HUDEP-2 (cell line): ENCODE data around the gene SOWAHB.

Source experiments
- DNase-seq, 76 experiments: peaks; one replicate each; lab custom pipeline; 2025; ENCODE audit not compliant: unreplicated experiment in 76 of 76; lab: John Stamatoyannopoulos, UW

Gene SOWAHB, protein sequence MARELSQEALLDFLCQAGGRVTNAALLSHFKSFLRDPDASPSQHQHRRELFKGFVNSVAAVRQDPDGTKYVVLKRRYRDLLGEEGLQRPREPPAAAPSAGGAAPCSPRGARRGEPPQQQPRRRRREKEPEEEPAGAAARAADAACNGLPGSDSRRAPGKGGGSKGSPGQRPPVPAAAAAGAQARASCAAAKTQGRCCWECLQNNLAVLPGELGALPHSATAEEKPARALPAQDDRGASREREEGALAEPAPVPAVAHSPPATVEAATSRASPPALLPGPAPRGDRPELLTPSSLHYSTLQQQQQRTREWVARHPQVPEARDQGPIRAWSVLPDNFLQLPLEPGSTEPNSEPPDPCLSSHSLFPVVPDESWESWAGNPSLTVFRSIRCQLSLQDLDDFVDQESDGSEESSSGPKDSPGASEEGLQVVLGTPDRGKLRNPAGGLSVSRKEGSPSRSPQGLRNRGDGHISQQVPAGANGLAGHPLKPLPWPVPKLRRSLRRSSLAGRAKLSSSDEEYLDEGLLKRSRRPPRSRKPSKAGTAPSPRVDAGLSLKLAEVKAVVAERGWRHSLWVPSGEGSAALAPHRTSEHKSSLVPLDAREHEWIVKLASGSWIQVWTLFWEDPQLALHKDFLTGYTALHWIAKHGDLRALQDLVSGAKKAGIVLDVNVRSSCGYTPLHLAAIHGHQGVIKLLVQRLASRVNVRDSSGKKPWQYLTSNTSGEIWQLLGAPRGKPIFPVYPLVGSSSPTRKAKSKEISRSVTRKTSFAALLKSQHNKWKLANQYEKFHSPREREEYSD

DNA sequence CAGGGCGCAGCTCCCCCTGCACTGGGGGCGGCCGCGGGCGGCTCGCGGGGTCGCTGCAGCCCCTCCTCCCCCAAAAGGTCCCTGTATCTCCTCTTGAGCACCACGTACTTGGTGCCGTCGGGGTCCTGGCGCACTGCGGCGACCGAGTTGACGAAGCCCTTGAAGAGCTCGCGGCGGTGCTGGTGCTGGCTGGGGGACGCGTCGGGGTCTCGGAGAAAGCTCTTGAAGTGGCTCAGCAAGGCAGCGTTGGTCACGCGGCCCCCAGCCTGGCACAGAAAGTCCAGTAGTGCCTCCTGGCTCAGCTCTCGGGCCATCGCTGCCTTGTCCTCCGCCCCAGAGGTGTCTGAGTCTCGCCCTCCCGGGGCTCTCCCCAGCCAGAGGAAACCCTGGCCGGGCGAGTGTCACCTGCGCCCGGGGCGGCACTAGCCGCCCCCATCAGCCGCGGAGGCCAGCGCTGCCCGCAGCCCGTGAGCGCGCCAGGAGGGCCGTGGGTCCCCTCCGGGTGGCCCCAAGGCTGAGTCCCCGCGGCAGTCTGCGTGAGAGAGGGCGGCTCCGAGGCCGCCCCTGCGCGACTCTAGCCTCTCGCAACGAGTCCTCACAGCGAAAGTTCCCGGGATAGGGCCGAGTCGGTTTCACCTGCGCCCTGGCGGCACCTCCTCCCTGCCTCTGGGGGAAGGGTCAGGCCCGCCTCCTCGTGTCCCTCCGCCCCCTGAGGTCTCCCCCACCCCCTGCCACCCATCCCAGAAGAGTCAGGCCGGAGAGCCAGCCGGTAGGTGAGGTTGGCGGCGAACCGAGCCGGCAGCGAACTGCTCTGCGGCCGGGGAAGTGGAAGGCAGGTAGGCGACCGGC, at the start of gene SOWAHB:
SOWAHB (minus strand) TSS at position 609 of the 849 bp plus-strand sequence; CDS start at position 314, 295 bp downstream.
- no peak for DNase-seq

DNA sequence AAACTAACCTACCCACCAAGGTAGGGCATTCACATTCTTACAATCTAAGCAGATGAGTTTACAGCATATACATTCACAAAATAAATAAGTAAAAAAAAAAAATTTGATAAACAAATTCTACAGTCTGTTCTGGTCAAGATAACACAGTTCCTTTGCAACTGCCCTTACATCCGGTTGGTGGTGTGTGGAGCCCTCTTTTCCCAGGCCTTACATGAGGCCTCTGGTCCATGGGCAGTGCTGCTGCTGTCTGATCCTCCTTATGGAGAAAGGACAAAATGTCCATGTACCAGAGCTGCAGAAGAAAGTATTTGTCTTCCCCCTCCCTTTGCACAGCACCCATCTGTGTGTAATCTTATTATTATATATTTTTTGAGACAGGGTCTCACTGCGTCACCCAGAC, 49.4 kb upstream of the SOWAHB start:
- peak in 19 of 76 experiments; percentile 1 to 26 (median 10) for DNase-seq

DNA sequence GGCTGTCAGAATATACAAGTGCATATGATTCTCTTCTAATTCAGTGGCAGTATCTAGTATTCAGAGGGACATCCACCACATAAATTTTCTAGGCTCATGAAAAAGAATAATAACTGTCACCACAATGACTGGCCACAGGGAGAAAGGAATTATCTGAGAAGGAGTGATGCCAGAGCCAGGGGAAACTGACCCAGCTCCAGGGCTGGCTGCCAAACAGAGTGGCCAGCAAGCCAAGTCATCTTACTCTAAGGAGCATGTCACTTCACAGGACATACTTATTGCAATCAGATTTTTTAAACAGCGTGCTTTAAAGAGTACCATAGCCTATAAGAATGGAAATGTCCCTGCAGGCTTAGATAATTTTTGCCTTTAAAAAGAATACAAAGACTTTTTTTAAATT, 45.8 kb upstream of the SOWAHB start:
- DNase-seq = peak in 5 of 76 experiments; percentile 0 to 40 (median 24)

DNA sequence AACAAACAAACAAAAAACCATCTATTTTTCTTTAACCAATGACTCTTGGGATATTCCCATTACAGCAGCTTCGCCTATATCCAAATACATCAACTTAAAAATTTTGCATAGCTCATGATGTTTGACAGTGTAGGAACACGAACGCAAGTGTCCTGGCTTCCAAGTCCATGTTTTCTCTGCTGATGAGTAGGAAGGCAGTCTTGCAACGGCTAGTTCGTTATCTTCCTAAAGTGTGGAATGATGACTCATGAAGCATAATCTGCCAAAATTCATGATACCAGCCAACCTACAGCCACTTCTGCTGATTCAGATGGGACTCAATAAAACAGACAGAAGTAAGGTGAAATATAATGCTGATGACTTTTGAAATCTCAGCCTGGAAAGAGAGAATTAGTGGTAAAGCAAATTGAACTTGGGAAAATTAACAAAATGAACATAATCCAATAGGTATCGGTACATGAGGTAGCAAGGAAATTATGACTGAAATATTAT, 45.2 kb upstream of the SOWAHB start:
- peak in 40 of 76 experiments; percentile 2 to 72 (median 29) for DNase-seq

DNA sequence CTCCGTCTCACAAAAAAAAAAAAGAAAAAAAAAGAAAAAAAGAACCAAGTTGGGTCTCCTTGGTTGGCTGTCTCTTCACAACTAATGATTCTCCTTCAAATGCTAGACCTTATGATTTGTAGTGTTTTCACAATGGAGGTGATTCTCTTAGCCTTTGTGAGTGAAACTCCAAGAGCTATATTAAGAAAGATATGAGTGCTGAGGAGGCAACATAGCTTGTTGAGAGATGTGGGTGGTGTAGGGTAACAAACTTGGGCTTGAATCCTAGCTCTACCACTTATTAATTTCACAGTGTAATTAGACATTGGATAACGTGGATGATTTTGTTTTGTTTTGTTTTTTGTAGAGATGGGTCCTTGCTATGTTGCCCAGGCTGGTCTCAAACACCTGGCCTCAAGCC, 41.2 kb upstream of the SOWAHB start:
- DNase-seq = no peak

DNA sequence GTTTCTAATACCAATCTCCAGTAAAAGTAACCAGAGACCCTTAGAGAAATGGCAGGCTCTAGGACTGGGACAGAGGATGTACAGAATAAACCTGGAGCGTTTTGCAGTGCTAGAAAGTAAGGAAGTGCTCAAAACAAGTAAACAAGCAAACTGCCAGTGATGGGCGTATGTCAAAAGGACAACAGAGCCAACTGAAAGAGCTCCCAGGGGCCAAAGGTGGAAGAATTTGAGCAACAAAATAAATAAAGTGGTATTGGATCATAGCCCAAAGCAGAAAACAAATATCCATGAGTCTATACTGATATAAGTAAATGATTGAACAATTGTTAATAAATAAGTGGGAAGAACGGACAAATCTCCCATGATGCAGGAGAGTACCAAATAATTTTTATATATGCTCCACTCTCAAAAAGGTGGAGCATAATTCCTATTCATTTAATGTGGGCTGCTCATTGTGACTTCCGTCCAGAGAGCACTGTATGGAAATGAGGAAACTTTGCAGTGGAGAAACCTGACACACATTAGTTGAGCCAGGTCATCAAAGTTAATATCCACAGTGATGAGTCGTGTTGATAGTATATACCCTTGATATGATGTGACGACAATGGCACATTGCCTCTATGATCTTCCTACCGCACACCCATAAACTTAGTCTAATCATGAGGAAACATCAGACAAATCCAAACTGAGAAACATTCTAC, 33.8 kb upstream of the SOWAHB start:
- no peak for DNase-seq

DNA sequence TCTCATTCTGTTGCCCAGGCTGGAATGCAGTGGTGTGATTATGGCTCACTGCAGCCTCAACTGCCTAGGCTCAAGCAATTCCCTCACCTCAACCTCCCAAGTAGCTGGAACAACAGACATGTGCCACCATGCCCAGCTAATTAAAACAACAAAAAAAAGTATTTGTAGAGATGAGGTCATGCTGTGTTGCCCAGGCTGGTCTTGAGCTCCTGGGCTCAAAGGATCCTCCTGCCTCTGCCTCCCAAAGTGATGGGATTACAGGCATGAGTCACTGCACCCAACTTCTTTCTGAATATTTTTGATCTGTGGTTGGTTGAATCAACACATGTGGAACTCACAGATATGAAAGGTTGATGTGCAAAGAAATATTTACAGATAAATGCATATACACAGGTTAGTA, 33.1 kb upstream of the SOWAHB start:
- DNase-seq = no peak

DNA sequence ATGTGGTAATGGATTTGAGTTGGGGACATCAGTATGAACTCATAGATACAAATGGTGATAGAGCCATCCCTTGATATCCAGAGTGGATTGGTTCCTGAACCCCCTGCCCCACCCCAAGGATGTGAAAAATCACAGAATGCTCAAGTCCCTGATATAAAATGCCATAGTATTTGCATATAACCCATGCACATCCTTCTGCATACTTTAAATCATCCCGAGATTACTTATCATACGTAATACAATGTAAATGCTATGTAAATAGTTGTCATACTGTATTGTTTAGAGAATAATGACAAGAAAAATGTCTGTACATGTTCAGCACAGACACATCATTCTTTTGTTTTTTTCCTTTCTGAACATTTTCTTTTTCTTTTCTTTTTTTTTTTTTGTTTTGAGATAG, 32.7 kb upstream of the SOWAHB start:
- no peak for DNase-seq

DNA sequence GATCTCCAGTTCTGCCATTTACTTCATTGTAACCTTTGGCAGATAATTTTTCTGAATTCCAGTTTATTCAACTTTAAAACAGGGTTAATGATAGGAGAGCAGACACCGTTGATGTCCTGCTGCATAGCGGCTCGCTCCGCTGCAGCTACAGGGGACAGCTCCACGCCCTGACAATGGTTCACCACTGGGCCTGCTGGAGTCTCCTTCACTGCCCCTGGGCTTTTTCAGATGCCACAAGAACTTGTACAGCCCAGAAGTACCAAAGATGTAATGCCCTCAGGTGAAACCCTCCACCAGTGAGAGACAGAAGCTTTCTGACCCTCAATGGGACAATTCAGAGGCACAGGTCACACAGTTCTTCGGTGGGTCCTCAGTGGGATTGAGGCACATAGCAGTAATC, 28.9 kb upstream of the SOWAHB start:
- DNase-seq = no peak

DNA sequence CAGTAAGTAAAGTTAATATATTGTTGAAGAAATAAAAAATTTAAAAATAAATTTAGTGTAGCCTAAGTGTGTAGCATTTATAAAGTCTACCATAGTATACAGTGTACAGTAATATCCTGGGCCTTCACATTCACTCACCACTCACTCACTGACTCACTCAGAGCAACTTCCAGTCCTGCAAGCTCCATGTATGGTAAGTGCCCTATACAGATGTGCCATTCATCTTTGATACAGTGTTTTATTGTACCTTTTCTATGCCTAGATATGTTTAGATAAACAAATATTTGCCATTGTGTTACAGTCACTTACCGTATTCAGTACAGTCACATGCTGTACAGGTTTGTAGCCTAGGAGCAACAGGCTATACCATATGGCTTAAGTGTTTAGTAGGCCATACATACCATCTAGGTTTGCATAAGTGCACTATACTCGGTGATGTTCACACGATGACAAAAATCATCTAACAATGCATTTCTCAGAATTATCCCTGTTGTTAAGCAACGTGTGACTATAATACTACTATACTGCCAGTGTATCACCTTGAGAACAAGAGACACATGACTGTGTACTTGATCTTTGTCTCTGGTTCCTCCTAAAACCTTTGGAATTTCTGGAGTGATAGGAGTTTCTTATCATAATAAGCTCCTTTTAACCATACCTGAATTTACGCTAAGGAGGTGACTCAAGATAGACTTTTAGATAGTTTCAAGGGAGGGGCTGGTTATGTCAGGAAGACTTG, 25.8 kb upstream of the SOWAHB start:
- DNase-seq = no peak

DNA sequence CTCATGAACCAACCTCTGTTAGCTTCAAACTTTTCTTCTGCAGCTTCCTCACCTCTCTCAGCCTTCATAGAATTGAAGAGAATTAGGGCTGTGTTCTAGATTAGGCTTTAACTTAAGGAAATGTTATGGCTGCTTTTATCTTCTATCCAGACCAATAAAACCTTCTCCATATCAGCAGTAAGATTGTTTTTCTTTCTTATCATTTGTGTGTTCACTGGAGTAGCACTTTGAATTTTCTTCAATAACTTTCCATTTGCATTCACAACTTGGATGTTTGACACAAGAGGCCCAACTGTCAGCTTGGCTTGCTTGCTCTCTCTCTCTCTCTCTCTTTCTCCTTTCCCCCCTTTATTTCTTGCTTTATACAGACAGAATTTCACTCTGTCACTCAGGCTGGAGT, 22.8 kb upstream of the SOWAHB start:
- no peak for DNase-seq

DNA sequence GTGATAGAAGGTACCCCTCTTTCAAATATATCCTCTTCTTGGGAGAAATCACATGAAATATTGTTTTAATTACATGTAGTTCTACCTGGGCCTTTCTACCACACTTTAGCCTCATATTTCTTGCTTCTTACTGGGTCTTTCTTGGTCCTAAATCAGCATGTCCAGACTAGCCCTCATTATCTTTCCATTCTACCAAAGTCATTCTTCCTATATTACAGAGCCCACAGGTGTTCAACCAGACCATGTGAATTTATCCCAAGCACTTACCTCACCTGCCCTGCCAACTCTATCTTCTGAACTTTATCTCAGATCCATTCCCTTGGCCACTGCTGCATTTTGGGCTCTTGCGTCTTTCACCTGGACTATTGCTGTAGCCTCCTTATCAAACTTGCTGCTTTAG, 11.8 kb upstream of the SOWAHB start:
- no peak for DNase-seq

DNA sequence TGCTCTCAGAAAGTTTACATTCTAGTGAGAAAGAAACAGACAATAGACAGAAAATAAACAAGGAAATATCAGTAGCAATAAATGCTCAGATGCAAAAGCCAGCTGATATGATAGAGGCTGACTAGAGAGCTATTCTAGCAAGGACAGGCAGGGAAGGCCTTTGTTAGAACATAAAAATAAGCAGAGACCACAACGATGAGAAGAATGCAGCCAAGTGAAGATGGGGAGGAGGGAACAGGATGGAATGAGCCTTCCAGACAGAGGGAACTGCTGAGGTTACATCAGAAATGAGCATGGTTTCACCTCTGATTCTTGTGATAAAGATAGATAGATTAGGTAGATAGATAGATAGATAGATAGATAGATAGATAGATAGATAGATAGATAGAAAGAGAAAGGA, 7.6 kb upstream of the SOWAHB start:
- DNase-seq = no peak

DNA sequence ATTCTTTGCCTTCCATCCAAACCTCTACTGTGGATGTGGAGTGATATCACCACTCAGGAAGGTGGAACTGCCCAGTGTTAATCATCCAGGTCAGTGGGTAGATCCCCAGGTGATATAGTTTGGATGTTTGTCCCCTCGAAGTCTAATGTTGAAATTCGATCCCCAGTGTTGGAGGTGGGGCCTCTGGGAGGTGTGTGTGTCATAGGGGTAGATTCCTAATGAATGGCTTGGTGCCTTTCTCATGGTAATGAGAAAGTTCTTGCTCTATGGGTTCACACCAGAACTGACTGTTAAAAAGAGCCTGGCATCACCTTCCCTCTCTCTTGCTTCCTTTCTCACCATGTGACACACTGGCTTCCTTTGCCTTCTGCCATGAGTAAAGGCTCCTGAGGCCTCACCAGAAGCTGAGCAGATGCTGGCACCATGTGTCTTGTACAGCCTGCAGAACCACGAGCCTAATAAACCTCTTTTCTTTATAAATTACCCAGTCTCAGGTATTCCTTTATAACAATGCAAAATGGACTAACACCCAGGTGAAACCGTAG, 6.8 kb upstream of the SOWAHB start:
- no peak for DNase-seq

DNA sequence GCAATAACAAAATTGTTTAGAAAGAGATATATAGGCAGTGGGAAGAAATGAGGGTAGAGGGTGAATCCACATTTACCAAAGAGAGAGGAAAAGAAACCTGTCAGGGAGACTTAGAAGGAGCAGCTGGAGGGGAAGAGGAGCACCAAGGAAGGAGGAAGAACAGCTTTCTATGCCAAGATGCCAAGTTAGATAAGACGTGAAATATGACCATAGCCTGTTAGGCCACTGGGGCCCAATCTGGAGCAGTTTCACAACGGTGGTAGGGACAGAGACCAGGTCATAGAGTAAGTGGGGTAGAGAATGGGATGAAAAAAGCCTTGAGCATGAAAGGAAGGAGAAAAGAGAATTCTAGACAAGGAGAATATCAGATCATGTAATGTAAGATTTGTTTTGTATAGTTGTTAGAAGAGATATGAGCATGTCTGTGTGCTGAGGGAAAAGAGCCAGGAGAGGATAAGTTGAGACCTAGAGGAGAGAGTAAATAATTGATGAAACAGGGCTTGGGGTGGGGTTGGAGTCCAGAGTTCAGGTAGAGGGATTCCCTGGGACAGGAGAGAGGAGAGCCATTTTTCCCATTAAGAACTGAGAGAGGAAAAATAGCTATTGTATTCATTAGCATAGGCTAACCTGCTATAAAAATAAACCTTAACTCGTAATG, 4.4 kb upstream of the SOWAHB start:
- no peak for DNase-seq

DNA sequence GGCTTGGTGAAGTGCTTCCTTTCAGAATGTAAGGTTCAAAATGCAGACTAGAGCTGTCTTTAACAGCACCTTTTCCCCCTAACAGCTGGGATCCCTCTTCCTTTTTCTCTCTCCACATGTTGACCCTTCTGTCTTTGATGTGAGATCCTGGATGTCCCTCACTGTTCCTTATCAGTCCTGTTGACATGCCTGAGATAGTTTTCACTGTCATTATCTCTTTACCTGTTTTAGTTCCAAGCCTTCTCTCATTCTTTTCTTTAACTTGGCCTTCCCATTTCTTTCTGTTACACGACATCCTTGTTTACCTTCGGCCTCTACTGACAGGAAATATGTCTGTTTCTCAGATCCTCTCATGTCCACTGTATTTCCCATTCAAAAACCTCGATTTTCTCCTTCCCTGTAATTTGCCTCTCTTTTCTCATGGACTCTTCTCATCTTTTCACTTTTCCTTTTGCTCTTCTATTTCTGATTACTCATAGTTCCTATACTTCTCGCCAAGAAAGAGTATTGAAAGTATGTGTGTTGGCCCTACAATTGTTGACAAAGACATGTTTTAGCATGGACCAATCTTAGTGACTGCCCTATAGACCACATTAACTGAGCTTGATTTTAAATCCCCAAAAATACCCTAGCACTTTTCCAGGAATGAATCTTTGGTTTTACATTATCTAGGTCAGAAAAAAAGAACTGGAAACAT, 1.2 kb upstream of the SOWAHB start:
- no peak for DNase-seq

DNA sequence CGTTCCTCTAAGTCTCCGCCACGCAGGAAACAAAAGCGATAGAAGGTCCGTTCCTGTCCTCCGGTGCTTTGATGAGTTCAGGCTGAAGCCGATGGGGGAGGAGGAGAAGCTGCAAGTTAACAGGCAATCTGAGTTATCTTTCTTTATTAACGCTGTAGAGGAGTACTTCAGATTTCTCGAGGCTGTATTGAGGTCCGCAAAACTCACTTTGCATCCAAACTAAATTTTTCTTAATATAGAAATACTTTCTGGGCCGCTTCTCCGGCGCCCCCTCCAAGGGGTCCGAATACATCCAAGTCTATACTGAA, 395 bp upstream of the SOWAHB start:
- no peak for DNase-seq
